Measurements from ENCODE around the gene NEU3.
"Not testable (repeated sequence)": the region's sequence is repeated elsewhere in the genome, so short reads cannot be mapped to it uniquely, and the experiment has no call there.

DNA sequence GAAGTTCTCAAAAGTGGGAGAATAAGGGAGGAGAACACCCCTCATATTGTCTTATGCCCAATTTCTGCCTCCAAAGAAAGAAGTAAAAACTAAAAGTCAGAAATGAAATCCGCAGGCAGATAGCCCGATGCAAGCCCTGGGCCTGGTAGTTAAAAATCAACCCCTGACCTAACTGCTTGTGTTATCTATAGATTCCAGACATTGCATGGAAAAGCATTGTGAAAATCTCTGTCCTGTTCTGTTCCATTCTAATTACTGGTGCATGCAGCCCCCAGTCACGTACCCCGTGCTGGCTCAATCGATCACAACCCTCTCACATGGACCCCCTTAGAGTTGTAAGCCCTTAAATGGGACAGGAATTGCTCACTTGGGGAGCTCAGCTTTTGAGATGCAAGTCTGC, 57.9 kb downstream of the NEU3 start:
- TF ChIP-seq, protein P1, sequence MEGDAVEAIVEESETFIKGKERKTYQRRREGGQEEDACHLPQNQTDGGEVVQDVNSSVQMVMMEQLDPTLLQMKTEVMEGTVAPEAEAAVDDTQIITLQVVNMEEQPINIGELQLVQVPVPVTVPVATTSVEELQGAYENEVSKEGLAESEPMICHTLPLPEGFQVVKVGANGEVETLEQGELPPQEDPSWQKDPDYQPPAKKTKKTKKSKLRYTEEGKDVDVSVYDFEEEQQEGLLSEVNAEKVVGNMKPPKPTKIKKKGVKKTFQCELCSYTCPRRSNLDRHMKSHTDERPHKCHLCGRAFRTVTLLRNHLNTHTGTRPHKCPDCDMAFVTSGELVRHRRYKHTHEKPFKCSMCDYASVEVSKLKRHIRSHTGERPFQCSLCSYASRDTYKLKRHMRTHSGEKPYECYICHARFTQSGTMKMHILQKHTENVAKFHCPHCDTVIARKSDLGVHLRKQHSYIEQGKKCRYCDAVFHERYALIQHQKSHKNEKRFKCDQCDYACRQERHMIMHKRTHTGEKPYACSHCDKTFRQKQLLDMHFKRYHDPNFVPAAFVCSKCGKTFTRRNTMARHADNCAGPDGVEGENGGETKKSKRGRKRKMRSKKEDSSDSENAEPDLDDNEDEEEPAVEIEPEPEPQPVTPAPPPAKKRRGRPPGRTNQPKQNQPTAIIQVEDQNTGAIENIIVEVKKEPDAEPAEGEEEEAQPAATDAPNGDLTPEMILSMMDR (IDR thresholded peaks at IDR 0.05), result not testable (repeated sequence)
- not testable (repeated sequence) for TF ChIP-seq POLR2AphosphoS5 (IDR thresholded peaks at IDR 0.05)

Data from transverse colon (tissue), 4 donors.